PC-9 (cell line): Measurements from ENCODE around the gene PC.

ENCODE experiments used
- EZH2 ChIP-seq: fragments of 200-600 bp; sonication (generic); IDR thresholded peaks from 2 replicates; pipeline ENCODE4 v1.8.0; 2017; ENCODE audit warnings: antibody characterized with exemption, low read depth
- TF ChIP-seq, protein P1 (sequence below): fragments of 200-600 bp; sonication (generic); conservative IDR thresholded peaks from 2 replicates; pipeline ENCODE4 v1.6.1; 2017; ENCODE audit warnings: mixed run types, antibody characterized with exemption, mild to moderate bottlenecking, moderate library complexity

DNA sequence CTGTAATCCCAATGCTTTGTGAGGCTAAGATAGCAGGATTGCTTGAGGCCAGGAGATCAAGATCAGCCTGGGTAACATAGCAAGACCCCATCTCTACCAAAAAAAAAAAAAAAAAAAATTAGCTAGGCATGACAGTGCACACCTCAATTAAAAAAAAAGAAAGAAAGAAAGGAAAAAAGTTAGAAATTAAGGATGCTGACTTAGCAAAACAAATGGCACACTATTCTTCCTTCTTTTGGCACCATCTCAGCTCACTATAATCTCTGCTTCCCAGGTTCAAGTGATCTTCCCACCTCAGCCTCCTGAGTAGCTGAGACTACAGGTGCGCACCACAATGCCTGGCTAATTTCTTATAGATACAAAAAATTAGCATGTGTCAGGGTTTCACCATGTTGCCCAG, 33.9 kb downstream of the PC start:
- TF ChIP-seq, protein P1, sequence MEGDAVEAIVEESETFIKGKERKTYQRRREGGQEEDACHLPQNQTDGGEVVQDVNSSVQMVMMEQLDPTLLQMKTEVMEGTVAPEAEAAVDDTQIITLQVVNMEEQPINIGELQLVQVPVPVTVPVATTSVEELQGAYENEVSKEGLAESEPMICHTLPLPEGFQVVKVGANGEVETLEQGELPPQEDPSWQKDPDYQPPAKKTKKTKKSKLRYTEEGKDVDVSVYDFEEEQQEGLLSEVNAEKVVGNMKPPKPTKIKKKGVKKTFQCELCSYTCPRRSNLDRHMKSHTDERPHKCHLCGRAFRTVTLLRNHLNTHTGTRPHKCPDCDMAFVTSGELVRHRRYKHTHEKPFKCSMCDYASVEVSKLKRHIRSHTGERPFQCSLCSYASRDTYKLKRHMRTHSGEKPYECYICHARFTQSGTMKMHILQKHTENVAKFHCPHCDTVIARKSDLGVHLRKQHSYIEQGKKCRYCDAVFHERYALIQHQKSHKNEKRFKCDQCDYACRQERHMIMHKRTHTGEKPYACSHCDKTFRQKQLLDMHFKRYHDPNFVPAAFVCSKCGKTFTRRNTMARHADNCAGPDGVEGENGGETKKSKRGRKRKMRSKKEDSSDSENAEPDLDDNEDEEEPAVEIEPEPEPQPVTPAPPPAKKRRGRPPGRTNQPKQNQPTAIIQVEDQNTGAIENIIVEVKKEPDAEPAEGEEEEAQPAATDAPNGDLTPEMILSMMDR: no peak
- TF ChIP-seq EZH2: no peak
